GM19324 (cell line): ENCODE data around the gene GGT6.
"Not testable (repeated sequence)": the region's sequence is repeated elsewhere in the genome, so short reads cannot be mapped to it uniquely, and the experiment has no call there.

Experiments
- ATAC-seq: cut with Tn5 transposase; IDR thresholded peaks from one replicate; pipeline ENCODE4 v1.9.1; 2021; ENCODE audit warnings: mild to moderate bottlenecking, moderate library complexity; ENCODE audit not compliant: unreplicated experiment, low FRiP score

Gene GGT6

GRCh38 chr17:4592240-4593005 lies 32.0 kb upstream of the GGT6 start:
- no peak for ATAC-seq

GRCh38 chr17:4591529-4591928 lies 31.2 kb upstream of the GGT6 start:
- no peak for ATAC-seq

- ATAC-seq: no peak
These were observed 30.6 kb upstream of the GGT6 start for GRCh38 chr17:4590981-4591453.

GRCh38 chr17:4590042-4590441 lies 29.7 kb upstream of the GGT6 start:
- not testable (repeated sequence) for ATAC-seq

- no peak for ATAC-seq
These were observed 28.7 kb upstream of the GGT6 start for GRCh38 chr17:4588898-4589625.

- ATAC-seq: no peak
These were observed 28.0 kb upstream of the GGT6 start for GRCh38 chr17:4588391-4588790.

GRCh38 chr17:4587803-4588202 lies 27.4 kb upstream of the GGT6 start:
- ATAC-seq: no peak

- no peak for ATAC-seq
These were observed 26.8 kb upstream of the GGT6 start for GRCh38 chr17:4587195-4587594.

- no peak for ATAC-seq
These were observed 25.7 kb upstream of the GGT6 start for GRCh38 chr17:4586043-4586442.

GRCh38 chr17:4585638-4585994 lies 25.2 kb upstream of the GGT6 start:
- ATAC-seq: no peak

- ATAC-seq: no peak
These were observed 24.7 kb upstream of the GGT6 start for GRCh38 chr17:4584917-4585637.

- ATAC-seq: no peak
These were observed 23.9 kb upstream of the GGT6 start, which contains the start of gene SMTNL2 for GRCh38 chr17:4584101-4584916. SMTNL2 (plus strand) TSS chr17:4584529; CDS start chr17:4584606, 77 bp downstream.

GRCh38 chr17:4583782-4584100 lies 23.4 kb upstream of the GGT6 start:
- no peak for ATAC-seq

GRCh38 chr17:4583206-4583605 lies 22.8 kb upstream of the GGT6 start:
- ATAC-seq: no peak

GRCh38 chr17:4582691-4583090 lies 22.3 kb upstream of the GGT6 start:
- no peak for ATAC-seq

GRCh38 chr17:4582101-4582501 lies 21.7 kb upstream of the GGT6 start:
- no peak for ATAC-seq

- ATAC-seq: no peak
These were observed 19.9 kb upstream of the GGT6 start for GRCh38 chr17:4580291-4580690.

GRCh38 chr17:4579678-4580077 lies 19.3 kb upstream of the GGT6 start:
- no peak for ATAC-seq

- ATAC-seq: not testable (repeated sequence)
These were observed 18.0 kb upstream of the GGT6 start for GRCh38 chr17:4578349-4578748.

- no peak for ATAC-seq
These were observed 17.1 kb upstream of the GGT6 start for GRCh38 chr17:4577386-4577993.
